SK-N-SH treated with all-trans-retinoic acid at 6 μM for 48 hours (cell line): ENCODE data around the gene TSNAXIP1.

Source experiments
- ARNTL ChIP-seq: fragments of 450-650 bp; formaldehyde crosslinking; IDR thresholded peaks from 2 replicates; pipeline ENCODE4 v1.5.0; 2020; ENCODE audit warnings: low read depth, mild to moderate bottlenecking, moderate library complexity, borderline replicate concordance
- PATZ1 ChIP-seq: fragments of 250-450 bp; sonication (Bioruptor Pico); IDR thresholded peaks from 2 replicates; pipeline ENCODE4 v1.8.0; 2020; ENCODE audit warnings: mild to moderate bottlenecking, moderate library complexity, borderline replicate concordance
- SNAI2 ChIP-seq: fragments of 250-450 bp; sonication (Bioruptor Pico); IDR thresholded peaks from 2 replicates; pipeline ENCODE4 v1.5.0; 2020; ENCODE audit warnings: mild to moderate bottlenecking, moderate library complexity

- TF ChIP-seq ARNTL (CRISPR knock-in tag): no peak
- TF ChIP-seq SNAI2 (CRISPR knock-in tag): no peak
- TF ChIP-seq PATZ1: no peak
Observed at GRCh38 chr16:67869653-67870052, 63.0 kb downstream of the TSNAXIP1 start.
